Measurements from ENCODE around the gene CLIC3.
"Not testable (repeated sequence)": the region's sequence is repeated elsewhere in the genome, so short reads cannot be mapped to it uniquely, and the experiment has no call there.

CLIC3 gene

DNA sequence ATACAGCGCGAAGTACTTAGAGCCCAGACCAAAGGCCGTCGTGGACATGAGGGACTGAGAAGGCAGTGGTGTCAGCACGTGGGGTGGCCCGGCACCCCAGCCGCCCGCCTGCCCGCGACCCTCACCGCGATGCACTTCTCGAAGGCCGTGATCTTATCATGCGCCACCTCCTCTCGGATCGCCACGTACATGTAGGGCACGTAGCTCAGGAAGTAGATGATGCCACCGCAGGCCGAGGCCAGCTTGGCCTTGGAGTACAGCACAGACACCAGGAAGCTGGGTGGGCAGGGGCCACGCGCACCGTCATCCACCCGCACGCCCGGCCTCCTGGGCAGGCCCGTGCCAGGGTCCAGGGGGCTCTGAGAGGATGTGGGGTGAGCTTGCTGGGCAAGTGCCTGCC lies 20.7 kb upstream of the CLIC3 start:
- no peak for DNase-seq (ENCODE audit: low read depth)

DNA sequence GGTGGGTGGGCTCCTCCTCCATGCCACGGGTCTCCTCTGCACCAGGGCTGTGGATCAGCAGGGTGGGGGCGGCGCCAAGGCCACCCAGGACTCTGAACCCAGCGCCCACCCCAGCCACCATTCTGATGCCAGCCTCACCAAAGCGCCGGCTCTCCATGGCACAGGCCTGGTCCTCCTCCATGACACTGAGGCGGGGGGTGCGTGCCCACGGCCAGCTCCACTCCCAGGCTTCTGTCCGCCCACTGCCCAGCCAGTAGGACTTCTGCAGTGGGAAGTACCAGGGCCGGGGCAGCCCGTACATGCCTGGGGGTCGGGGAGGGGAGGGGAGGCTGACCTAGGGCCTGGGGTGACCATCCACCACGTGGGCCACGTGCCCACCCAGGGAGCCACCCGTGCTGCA lies 20.1 kb upstream of the CLIC3 start:
- no peak for DNase-seq (ENCODE audit: low read depth)

GRCh38 chr9:137015976-137016375 lies 19.6 kb upstream of the CLIC3 start:
- no peak for DNase-seq (ENCODE audit: low read depth)

- no peak for DNase-seq (ENCODE audit: low read depth)
Observed at GRCh38 chr9:137015540-137015930, 19.2 kb upstream of the CLIC3 start.

- DNase-seq (ENCODE audit: low read depth), result no peak
Observed at GRCh38 chr9:137014776-137015539, 18.6 kb upstream of the CLIC3 start.

DNA sequence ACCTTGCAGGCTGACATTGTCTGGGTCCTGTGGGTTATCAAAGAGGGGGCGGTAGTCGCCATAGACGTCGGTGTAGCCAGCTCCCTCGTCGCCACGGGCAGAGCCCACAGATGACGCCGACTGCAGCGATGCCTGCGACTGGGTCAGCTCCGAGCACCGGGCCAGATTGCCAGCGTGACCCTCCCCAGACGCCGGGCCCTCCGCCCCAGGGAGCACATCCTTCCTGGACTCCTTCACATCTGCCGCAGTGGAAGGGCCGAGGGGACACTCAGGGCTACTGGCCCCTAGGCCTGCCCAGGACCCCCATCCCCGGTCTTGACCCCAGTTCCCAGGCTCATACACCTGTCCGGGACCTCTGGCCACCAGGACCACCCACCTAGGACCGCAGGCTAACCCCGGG lies 17.8 kb upstream of the CLIC3 start:
- DNase-seq (ENCODE audit: low read depth), result no peak

- no peak for DNase-seq (ENCODE audit: low read depth)
Observed at GRCh38 chr9:137013571-137013940, 17.2 kb upstream of the CLIC3 start.

GRCh38 chr9:137012694-137013570 lies 16.6 kb upstream of the CLIC3 start:
- DNase-seq (ENCODE audit: low read depth), result no peak

DNA sequence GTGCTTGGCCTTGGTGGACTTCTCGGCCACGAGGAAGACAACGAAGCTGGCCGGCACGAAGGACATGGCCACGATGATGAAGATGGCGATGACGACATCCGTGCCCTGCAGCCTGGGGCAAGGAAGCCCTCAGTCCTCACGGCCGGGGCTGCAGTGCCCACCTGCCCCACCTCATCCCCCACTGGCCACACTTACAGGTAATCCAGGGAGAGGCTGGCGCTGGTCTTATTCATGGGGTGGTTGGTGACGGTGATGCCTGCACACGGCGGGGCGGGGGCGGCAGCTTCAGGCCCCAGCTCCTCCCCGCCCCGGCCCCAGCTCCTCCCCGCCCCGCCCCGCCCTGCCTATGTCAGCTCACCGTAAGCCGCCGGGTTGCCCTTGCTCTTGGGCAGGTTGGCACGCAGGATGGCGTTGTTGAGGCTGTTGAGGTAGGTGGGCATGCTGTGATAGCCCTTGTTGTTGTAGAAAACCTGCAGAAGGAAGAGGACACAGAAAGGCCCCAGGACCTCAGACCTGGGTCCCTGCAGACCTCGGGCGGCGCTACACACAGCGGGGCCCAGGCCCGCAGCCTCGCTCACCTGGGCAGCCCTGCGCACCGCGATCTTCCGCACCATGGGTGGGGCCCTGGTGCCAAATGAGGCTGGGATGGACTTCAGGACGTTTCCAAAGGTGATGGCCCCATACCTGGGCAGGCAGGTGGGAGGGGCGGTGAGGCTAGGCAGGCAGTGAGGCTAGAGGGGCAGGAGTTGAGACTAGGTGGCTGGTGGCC lies 15.7 kb upstream of the CLIC3 start:
- no peak for DNase-seq (ENCODE audit: low read depth)

GRCh38 chr9:137011156-137011555 lies 14.8 kb upstream of the CLIC3 start:
- DNase-seq (ENCODE audit: low read depth), result no peak

DNA sequence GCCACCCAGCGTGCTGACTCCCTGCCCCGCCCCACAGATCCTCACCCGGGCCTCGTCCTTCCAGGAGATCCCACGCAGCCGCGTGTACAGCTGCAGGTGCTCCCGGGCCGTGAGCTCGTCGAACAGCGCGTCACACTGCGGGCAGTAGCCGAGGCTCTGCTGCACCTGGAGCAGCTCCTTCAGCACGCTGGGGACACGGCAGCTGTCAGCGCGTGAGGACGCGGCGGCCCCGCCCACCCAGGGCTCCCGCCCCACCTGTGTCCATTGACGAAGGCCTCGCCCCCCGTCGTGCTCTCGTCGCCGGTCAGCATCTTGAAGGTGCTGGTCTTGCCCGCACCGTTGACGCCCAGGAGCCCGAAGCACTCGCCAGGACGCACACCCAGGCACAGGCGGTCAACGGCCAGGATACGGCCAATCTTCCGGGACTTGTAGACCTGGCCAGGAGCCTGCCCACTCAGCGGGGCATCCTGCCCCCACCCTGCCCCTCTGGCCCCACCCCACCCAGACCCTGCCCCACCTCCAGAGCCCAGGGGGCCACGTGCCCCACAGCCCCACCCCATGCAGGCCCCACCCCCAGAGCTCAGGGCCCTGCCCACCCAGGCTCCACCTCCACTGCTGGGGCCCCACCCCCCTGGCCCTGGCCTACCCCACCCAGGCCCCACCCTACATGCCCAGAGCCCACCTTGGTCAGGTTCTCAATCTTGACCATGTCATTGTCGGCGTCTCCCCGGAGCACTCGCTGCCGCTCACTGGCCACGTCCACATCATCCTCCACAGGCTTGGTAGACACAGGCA lies 13.8 kb upstream of the CLIC3 start:
- DNase-seq (ENCODE audit: low read depth), result no peak

DNA sequence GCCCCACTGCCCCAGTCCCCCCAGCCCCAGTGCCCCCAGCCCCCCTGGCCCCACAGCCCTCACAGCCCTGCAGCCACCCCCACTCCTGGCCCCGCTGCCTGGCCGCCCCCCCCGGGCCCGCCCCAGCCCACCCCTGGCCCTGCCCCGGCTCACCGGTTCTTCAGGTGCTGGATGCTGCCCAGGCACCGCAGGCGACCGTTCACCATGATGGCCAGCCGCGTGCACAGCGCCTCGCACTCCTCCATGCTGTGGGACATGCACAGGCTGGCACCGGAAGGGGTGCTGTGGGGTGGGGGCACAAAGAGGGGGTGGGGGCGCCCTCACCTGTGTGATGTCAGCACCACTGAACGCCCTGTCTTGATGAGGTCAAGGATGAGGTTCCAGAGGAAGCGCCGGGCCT lies 12.8 kb upstream of the CLIC3 start:
- DNase-seq (ENCODE audit: low read depth), result no peak

DNA sequence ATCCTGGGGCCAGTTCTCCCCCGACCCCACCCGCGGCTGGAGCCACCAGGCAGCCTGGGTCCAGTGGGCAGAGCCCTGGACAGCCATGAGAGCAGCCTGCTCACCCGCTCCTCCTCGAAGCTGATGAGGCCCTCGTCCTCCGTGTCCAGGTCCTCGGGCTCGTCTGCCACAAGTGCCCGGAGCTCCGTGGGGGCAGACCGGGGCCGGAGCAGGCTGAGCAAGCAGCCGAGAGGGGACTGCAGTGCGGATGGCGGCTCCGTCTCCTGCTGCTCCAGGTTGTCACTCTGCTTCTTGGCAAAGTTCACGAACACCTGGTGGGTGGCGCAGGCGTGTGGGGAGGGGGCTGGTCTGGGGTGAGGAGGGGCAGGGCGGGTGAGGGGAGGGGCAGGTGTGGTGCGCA lies 11.9 kb upstream of the CLIC3 start:
- DNase-seq (ENCODE audit: low read depth), result no peak

DNA sequence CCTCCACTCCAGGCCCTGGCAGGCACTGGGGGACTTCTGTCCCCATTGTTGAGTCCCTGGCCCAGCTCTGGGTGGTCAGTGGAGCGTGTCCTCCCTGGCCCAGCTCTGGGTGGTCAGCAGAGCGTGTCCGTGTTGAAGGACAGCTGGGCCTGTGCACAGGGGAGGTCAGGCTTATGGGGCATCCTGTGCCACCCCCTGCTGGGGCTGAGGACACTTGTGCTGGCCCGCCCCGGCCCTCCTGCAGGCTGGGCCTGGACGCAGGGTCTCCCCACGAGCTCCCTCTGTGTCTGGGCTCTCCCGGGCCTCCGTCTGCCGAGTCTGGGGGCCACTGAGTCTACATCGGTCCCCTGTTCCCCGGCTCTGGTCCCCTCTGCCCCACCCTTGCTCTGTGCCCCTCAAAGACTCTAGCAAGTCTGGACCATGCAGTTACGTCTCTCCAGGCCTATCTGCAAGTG lies 11.5 kb upstream of the CLIC3 start:
- no peak for DNase-seq (ENCODE audit: low read depth)

DNA sequence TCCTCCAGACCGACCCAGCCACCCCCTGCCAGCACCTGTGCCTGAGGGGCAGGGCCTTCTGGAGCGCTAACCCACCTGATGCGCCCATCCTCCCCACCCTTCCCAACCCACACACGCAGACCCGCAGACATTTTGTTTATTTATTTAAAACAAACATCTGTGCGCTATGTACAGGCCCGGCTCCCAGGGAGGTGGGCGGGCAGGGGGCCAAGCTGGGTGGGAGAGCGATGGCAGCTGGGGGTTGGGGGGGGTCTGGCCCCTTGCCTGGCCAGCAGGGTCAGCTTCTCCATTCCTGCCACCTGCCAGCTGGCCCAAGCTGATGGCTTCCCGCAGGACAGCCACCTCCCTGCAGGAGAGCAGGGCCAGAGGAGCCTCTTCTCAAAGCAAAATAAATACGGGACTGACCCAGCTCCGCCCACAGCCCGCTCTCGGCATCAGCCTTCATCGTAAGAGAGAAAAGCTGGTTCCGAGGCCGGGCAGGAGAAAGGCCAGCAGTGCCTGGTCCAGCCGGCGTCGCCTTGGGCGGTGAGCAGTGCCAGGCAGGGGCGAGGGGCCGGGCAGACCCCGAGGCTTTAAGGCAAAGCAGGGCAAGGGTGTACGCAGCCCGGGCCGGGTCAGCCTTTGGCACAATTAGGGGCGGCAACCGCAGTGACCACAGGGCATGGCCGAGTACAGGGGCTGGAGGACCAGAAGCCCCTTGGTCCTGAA lies 10.9 kb upstream of the CLIC3 start:
- DNase-seq (ENCODE audit: low read depth), result no peak

DNA sequence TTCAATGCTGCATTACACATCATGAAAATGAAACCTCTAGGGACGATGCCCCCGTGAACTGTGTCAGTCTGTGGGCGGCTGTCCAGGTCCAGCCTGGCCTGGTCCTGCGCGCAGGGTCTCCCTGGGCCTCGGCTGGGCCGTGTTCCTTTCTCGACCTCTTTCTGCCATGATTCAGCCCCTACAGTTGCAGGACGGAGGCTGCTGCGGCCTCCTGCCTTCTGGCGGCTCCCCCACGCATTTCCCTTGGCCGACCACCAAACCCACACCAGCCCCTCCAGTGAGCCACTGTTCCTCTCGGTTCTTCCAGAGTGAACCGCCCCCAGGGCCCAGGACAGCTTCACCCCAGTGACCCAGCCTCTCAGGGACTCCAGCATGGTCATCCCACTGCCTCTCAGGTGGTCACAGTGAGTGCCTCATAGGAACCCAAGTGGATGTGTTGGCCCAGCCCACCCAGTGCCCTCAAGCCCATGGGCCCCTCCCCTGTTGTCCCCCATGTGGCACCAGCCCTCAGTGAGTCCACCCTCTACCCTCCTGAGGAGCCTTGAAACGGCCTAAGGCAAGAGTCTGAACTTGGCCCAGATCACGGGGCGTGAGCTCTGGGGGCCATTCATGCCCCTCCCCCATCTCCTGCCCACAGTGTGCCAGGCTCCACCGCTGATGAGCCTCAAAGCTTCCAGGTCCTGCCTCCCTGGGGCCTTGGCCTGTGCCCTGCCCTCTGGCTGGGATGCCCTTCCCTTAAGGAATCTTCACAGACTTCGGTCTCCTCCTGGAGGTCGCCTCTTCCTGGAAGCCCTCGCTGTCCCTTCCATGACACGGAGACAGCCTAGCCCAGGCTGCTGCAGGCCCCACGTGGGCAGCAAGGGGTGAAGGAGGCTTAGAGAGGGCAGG lies 10.0 kb upstream of the CLIC3 start:
- DNase-seq (ENCODE audit: low read depth), result no peak

- not testable (repeated sequence) for DNase-seq (ENCODE audit: low read depth)
Observed at GRCh38 chr9:137004285-137004684, 7.9 kb upstream of the CLIC3 start.

- DNase-seq (ENCODE audit: low read depth), result no peak
Observed at GRCh38 chr9:137002646-137003041, 6.3 kb upstream of the CLIC3 start.

- DNase-seq (ENCODE audit: low read depth), result no peak
Observed at GRCh38 chr9:137001857-137002645, 5.7 kb upstream of the CLIC3 start.
